GM18951 (cell line): ENCODE results near the gene KIAA1755.
"Not testable (repeated sequence)": the region's sequence is repeated elsewhere in the genome, so short reads cannot be mapped to it uniquely, and the experiment has no call there.

Experiments
- POLR2A ChIP-seq: IDR thresholded peaks from 4 replicates; pipeline ENCODE4 v1.6.1; 2011; ENCODE audit warnings: mild to moderate bottlenecking; ENCODE audit not compliant: insufficient read length, insufficient read depth; ENCODE audit errors: extremely low read depth
- in situ Hi-C: fragments of 300-500 bp; cut with MboI; formaldehyde crosslinking; loops from one replicate; pipeline ENCODE4 v1.12.0; 2022; ENCODE audit warnings: low sequenced_read_pairs, mixed read lengths, inconsistent platforms; ENCODE audit not compliant: unreplicated experiment

Gene KIAA1755

DNA sequence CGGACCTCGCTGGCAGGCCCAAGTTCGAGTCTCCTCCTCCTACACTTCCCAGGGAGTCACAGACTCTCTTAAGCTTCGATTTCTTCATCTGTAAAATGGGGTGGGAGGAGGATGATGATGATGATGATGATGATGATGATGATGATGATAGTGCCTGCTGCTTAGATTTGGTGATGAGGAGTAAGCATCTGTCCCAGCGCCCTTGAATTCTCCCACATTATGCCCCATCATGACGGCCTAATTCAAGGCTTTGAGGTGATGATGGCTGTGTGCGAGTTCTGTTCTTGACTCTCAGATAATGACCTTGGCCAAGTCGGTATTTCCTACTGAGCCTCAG is 487 bp upstream of the KIAA1755 start:
- no peak for TF ChIP-seq POLR2A
- in situ Hi-C loops: no loop called here

- no peak for TF ChIP-seq POLR2A
- in situ Hi-C loops: no loop called here
Measured at GRCh38 chr20:38260025-38260377, 534 bp downstream of the KIAA1755 start.

- no peak for TF ChIP-seq POLR2A
- in situ Hi-C loops: no loop called here
Measured at GRCh38 chr20:38258545-38259215, 1.9 kb downstream of the KIAA1755 start.

- TF ChIP-seq POLR2A: no peak
- in situ Hi-C loops: no loop called here
Measured at GRCh38 chr20:38256966-38257365, 3.6 kb downstream of the KIAA1755 start.

DNA sequence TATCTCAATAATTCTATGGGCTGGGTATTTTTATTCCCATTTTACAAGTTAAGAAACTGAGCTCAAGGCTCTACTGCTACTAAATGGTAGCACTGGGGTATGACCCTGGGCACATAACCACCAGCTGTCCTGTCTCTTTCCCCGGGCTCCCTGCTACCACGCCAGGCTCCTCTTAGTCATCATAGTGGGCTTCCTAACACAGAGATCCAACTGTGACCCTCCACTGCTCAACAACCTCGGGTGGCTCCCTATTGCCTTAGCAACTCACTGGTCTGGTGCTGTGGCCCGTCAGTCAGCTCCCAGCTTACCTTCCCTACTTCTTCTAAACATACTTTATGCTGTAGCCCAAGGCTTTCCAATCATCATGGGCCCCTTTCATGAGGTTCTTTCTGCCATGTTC is 4.5 kb downstream of the KIAA1755 start:
- in situ Hi-C loops: no loop called here
- no peak for TF ChIP-seq POLR2A

- TF ChIP-seq POLR2A: no peak
- in situ Hi-C loops: no loop called here
Measured at GRCh38 chr20:38255393-38255792, 5.1 kb downstream of the KIAA1755 start.

DNA sequence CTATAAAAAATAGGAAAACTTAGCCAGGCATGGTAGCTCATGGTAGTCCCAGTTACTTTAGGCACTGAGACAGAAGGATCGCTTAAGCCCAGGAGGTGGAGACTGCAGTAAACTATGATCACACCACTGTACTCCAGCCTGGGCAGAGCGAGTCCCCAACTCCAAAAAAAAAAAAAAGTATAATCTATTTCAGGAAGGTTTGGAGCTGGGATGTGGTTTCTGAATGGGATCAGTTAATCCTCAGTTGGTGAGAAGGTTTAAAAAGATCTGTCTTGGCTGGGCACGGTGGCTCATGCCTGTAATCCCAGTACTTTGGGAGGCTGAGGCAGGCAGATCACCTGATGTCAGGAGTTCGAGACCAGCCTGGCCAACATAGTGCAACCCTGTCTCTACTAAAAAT is 5.9 kb downstream of the KIAA1755 start:
- in situ Hi-C loops: not testable (repeated sequence)

- TF ChIP-seq POLR2A: no peak
- in situ Hi-C loops: no loop called here
Measured at GRCh38 chr20:38253571-38253970, 7.0 kb downstream of the KIAA1755 start.

- in situ Hi-C loops: no loop called here
- TF ChIP-seq POLR2A: no peak
Measured at GRCh38 chr20:38252292-38253288, 7.9 kb downstream of the KIAA1755 start.

GRCh38 chr20:38251441-38251840 is 9.1 kb downstream of the KIAA1755 start:
- in situ Hi-C loops: not testable (repeated sequence)

- in situ Hi-C loops: no loop called here
- TF ChIP-seq POLR2A: no peak
Measured at GRCh38 chr20:38250609-38251008, 9.9 kb downstream of the KIAA1755 start.

- TF ChIP-seq POLR2A: no peak
- in situ Hi-C loops: no loop called here
Measured at GRCh38 chr20:38249536-38250310, 10.8 kb downstream of the KIAA1755 start.

DNA sequence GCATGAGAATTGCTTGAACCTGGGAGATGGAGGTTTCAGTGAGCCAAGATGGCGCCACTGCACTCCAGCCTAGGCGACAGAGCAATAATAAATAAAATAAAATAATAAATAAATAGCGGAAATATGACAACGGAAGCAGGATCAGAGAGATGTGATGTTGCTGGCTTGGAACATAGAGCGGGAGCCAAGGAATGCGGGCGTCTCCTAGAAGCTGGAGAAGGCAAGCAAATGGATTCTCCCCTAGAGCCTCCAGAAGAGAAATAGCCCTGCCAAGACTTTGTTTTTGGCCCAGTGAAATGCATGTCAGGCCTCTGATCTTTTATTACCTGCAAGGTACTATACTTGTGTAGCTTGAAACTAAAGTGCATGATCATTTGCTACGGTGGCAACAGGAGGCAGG is 12.4 kb downstream of the KIAA1755 start:
- no peak for TF ChIP-seq POLR2A
- in situ Hi-C loops: no loop called here

- in situ Hi-C loops: not testable (repeated sequence)
Measured at GRCh38 chr20:38247725-38248124, 12.8 kb downstream of the KIAA1755 start.
